ENCODE data around the gene ZCCHC24. TPM values are rescaled to one million over a fixed set of nuclear protein-coding genes. Genes with fewer than 3 reads are reported as not detected.

The ZCCHC24 gene
- total and polyA plus RNA-seq, 2 donors (not counting 3 experiments of a cell fraction or from before 2014, with no cell fraction given), result 5.2 to 8.4 TPM

DNA sequence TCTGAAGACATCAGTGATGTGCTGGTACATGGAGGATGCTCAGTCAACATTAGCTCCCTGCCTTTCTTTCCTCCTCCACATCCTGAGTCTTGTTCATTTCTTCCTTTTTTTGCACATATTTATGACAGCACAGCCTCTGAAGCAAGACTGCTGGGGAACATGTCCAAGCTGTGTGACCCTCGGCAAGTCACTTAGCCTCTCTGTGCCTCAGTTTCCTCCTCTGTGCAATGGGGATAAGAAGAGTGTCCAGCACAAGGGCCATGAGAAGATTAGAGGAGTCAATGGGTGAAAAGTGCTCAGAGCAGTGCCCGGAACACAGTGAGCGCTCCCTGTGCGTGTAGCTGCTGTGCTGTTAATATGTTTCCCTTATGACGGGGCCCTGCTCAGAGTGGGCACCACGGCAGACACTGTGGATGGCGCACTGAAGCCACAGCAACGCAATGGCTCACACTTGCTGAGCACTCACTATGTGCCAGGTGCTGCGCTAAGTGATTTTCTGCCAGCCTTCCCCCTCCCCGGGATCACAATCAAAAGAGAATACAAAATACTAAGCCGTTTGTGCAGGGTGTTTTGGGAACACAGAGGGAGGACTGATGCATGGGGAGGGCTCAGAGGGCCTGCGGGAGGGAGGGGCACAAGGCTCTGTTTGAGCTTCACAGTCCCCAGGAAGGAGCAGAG lies 28.7 kb downstream of the ZCCHC24 start:
- DNase-seq (ENCODE audit: low read depth, low spot score) (no peak), FAIRE-seq (no peak)
- no TSS peak for BruUV-seq (replicated peaks)
- H3K79me2 ChIP-seq (ENCODE audit: control insufficient read depth, insufficient read depth, low read length), result no peaks in the 10 kb centered on the region
- no peak overlapping the region for H3K4me3 ChIP-seq (replicated peaks in 1 of 3; ENCODE audit: insufficient read depth in 1 of 3, low read depth in 1 of 3, low read length in 3 of 3)
- no peaks in the 10 kb centered on the region for H4K20me1 ChIP-seq (replicated peaks; ENCODE audit: control insufficient read depth, extremely low read depth, insufficient read depth, low read length)
- no peaks in the 10 kb centered on the region for H3K9me1 ChIP-seq (replicated peaks; ENCODE audit: control insufficient read depth, extremely low read depth, insufficient read depth, low read length)
- no peaks in the 10 kb centered on the region for H3K36me3 ChIP-seq (ENCODE audit: control insufficient read depth in 2 of 2, extremely low read depth in 1 of 2, insufficient read depth in 2 of 2, low read length in 2 of 2)
- TF ChIP-seq EZH2 (IDR thresholded peaks at IDR 0.05; ENCODE audit: borderline replicate concordance, low read depth, low read length, severe bottlenecking) (no peak), POLR2A (IDR thresholded peaks at IDR 0.05; ENCODE audit: low read depth, low read length) (no peak), FOS (IDR thresholded peaks at IDR 0.05; ENCODE audit: borderline replicate concordance, insufficient read depth, low read length) (no peak), GATA2 (IDR thresholded peaks at IDR 0.05; ENCODE audit: insufficient read depth, insufficient read length, low read depth, low read length) (no peak), MYC (IDR thresholded peaks at IDR 0.05; ENCODE audit: low read depth, low read length) (no peak), POLR2AphosphoS5 (IDR thresholded peaks at IDR 0.05; ENCODE audit: insufficient read depth, low read depth, low read length) (no peak), JUN (IDR thresholded peaks at IDR 0.05; ENCODE audit: borderline replicate concordance, insufficient read depth, insufficient read length, low read depth) (no peak)
- TF ChIP-seq, protein P1, sequence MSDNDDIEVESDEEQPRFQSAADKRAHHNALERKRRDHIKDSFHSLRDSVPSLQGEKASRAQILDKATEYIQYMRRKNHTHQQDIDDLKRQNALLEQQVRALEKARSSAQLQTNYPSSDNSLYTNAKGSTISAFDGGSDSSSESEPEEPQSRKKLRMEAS (IDR thresholded peaks at IDR 0.05; ENCODE audit: insufficient read depth, insufficient read length), result no peak
- TF ChIP-seq, protein P2, sequence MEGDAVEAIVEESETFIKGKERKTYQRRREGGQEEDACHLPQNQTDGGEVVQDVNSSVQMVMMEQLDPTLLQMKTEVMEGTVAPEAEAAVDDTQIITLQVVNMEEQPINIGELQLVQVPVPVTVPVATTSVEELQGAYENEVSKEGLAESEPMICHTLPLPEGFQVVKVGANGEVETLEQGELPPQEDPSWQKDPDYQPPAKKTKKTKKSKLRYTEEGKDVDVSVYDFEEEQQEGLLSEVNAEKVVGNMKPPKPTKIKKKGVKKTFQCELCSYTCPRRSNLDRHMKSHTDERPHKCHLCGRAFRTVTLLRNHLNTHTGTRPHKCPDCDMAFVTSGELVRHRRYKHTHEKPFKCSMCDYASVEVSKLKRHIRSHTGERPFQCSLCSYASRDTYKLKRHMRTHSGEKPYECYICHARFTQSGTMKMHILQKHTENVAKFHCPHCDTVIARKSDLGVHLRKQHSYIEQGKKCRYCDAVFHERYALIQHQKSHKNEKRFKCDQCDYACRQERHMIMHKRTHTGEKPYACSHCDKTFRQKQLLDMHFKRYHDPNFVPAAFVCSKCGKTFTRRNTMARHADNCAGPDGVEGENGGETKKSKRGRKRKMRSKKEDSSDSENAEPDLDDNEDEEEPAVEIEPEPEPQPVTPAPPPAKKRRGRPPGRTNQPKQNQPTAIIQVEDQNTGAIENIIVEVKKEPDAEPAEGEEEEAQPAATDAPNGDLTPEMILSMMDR (IDR thresholded peaks at IDR 0.05; ENCODE audit: extremely low read depth in 1 of 2, insufficient read depth in 1 of 2, low read depth in 1 of 2, low read length in 2 of 2), result no peak
- no peak overlapping the region for H3K4me2 ChIP-seq (ENCODE audit: insufficient read depth, low read length)
- peaks cover 11% of the 10 kb centered on the region for H3K4me1 ChIP-seq (ENCODE audit: control insufficient read depth, extremely low read depth, insufficient read depth, low read length)
- dilution Hi-C loops (cut with MboI; ENCODE audit: extremely low pct_ligation_motif_present, low sequenced_read_pairs), result no loop called here
- H3K9me3 ChIP-seq (replicated peaks; ENCODE audit: control insufficient read depth, insufficient read depth, low read length), result no peaks in the 10 kb centered on the region
- no peak overlapping the region for H2AFZ ChIP-seq (ENCODE audit: low read depth, low read length)
- POLR2A ChIA-PET, result no interaction called here
- H3K9ac ChIP-seq (replicated peaks; ENCODE audit: extremely low read depth, insufficient read depth, low read length), result no peak overlapping the region
- intact Hi-C loops (cut with micrococcal nuclease), result no loop called here
- no peak overlapping the region for H3K27ac ChIP-seq (ENCODE audit: insufficient read depth, low read depth, low read length)
- no peaks in the 10 kb centered on the region for H3K27me3 ChIP-seq (ENCODE audit: control insufficient read depth in 2 of 2, insufficient read depth in 2 of 2, low read length in 2 of 2)
- CTCF ChIA-PET, result interaction anchor here (1.0 to 1.6 kb wide), 2 partner anchors 28 to 42 kb away, joined by 3 read pairs; no protein-coding TSS in a partner anchor

All from endothelial cell of umbilical vein (primary cell).